Measurements from ENCODE around the gene NDUFB4.

The NDUFB4 gene

DNA sequence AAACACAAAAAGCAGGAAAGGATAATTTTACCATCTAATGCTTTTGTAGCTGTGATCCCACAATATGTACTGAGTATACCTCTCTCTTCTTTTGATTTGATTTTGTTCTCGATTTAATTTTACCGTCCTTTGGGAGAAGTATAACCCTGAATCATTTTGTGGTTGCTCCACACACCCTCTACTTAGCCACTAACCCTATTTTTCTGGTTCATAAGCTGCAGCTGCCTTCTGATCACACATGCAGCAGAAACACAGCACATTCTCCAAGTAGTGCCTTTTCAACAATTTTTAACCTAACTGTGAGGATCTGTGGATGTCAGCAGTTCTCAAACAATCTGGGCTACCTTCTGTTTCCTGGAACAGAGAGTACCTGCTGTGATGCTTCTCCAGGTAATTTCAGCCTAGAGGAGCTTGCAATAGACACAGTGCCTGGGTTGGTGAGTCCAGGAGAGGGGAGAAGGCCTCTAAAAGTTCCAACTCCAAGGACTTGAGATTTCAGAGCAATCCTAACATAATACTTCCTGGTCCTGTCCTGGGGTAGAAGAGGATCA, 45.6 kb downstream of the NDUFB4 start:
- no peak overlapping the region for H3K4me3 Mint-ChIP-seq
- no peaks in the 10 kb centered on the region for H3K27me3 Mint-ChIP-seq
- no peak for DNase-seq
- H3K4me1 Mint-ChIP-seq (ENCODE audit: low read depth) = peaks cover 14% of the 10 kb centered on the region
- no peaks in the 10 kb centered on the region for H3K36me3 Mint-ChIP-seq (ENCODE audit: low read depth)
- H3K27ac Mint-ChIP-seq = no peak overlapping the region
- H3K9me3 Mint-ChIP-seq = peaks cover 2% of the 10 kb centered on the region

DNA sequence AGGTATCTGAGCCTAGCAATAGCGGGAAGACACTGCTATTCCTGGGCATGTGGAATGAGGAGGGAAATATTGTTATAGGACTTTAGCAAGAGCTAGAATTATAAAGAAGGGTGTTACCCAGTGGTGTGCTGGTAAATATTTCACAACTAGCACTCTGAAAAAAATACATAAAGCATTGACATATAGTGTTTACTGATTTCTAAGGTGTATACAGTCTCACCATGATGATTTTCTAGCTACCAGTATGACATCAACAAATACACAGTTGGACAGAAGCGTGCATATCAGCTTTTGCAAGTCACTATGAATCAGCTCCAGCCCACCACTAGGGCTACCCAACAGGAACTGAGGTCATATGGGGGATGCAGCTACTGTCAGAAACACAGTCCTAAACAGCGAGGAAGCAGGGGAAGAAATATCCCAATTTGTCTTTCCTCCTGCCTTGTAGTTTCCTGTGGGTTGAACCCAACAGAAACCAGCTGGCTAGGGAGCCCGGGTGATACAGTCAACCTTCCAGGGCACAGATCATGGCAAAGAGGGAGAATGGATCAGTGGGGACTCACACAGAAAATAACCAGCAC, 46.3 kb downstream of the NDUFB4 start:
- no peak for DNase-seq
- Mint-ChIP-seq H3K27ac (no peak overlapping the region), H3K27me3 (no peaks in the 10 kb centered on the region)

DNA sequence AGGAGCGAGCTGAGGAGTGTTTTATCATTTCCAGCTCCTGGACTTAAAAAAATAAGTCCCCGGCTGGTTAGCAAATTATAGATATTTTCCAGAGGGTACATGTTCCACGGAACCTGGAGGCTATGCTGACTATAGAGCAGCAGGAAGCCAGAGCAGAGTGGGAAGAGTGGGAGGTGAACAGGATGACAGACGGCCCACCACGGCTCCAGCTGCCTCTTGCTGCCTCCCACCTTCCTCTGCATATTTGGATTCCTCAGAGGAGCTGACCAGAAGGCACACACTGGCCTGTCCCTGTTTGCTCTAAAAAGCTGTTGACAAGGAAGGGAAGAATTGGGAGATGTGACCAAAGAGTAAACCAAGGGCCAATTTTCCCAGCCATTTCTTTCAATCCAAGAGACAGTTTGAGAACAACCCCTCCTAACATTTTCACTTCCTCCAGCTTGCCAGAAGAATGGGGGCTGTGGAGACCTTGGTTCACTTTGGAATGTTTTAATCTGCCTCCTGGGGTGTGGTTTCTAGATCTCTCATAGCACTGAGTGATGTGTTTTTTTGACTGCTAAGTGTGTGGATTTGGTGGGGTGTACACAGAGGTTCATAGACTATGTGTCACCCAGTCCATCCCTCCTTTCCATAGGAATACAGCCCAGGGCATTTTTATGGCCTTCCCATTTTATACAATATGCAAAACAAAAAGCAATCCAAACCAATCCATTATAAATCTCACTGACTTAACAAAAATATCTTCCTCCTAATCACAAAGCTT, 49.1 kb downstream of the NDUFB4 start:
- H3K4me3 Mint-ChIP-seq = no peak overlapping the region
- no peaks in the 10 kb centered on the region for H3K27me3 Mint-ChIP-seq
- DNase-seq = no peak

More for the DNA sequence above, 46.3 kb downstream of the NDUFB4 start:
- Mint-ChIP-seq H3K4me1 (ENCODE audit: low read depth) (peaks cover 14% of the 10 kb centered on the region), H3K36me3 (ENCODE audit: low read depth) (no peaks in the 10 kb centered on the region), H3K4me3 (no peak overlapping the region), H3K9me3 (peaks cover 2% of the 10 kb centered on the region)

DNA sequence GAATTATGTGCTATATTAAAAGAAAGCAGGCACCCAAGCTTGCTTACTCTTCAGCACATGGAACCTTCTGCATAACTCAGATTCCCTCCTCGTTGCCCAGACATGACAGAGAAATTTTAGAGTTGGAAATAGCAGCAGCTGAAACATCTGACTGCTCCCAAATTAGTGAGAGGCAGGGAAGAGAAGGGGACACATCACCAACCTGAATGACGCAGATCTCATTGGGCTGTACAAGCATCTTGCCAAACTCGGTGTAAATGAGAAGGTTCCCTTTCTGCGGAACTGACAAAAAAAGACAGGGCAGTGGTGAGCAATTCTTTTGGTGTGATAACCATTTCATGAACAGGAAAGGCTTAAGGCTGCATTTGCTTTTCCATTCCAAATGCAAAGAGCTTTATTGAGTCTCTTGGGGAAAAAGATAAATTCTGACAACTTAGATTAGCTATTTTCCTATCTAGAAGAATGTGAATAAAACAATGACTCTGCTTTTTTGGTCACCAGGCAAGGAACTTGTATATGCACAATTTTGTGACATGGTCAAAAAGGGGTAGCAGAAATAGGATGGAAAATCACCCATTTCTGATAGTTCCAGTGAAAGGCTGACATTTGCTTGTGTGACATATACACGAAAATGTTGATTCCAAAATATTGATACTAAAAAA, 50.8 kb downstream of the NDUFB4 start:
- no peak for DNase-seq
- Mint-ChIP-seq H3K27ac (no peak overlapping the region), H3K36me3 (ENCODE audit: low read depth) (no peaks in the 10 kb centered on the region), H3K27me3 (no peaks in the 10 kb centered on the region), H3K4me1 (ENCODE audit: low read depth) (peaks cover 2% of the 10 kb centered on the region), H3K9me3 (no peaks in the 10 kb centered on the region), H3K4me3 (no peak overlapping the region)

More for the DNA sequence above, 49.1 kb downstream of the NDUFB4 start:
- Mint-ChIP-seq H3K9me3 (no peaks in the 10 kb centered on the region), H3K4me1 (ENCODE audit: low read depth) (peaks cover 8% of the 10 kb centered on the region), H3K36me3 (ENCODE audit: low read depth) (no peaks in the 10 kb centered on the region), H3K27ac (no peak overlapping the region)

DNA sequence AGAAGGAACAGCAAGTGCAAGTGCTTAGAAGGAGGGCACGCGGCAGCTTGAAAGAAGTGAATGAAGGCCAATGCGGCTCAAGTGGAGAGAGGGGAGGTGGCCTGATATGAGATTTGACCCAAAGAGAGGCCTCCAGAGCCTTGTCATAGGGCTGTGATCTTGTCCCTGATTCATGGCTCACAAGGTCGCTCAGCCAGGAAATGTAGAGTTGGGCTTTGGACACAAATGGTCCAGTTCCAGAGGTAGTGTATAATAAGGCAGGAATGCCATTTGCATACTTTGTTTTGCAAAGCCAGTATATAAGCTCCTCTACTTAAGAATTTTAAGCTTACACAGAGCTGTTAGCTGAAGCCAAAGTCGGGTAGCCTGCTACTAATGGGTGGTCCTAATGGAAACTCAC, 52.2 kb downstream of the NDUFB4 start:
- Mint-ChIP-seq H3K27ac (no peak overlapping the region), H3K4me1 (ENCODE audit: low read depth) (no peaks in the 10 kb centered on the region), H3K4me3 (no peak overlapping the region), H3K27me3 (no peaks in the 10 kb centered on the region), H3K36me3 (ENCODE audit: low read depth) (no peaks in the 10 kb centered on the region), H3K9me3 (no peaks in the 10 kb centered on the region)
- DNase-seq = no peak

DNA sequence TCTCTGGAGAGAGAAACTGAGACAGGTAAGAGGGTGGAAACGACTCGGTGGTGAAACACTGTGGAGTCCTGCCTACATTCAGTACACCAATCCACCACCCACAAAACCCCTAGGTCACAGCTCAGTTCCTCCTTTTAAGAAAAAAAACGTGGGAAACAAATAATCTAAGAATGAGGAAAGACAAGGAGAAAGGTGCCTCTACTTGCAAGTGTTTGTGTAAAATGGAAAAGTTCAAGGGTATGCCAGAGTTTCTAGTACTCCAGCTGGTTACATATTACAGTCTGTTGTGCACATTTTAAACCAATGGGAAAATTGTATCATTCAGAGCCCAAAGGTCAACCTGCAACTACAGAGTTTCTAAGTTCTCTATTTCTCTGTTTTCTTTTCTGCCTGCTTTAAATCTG, 53.7 kb downstream of the NDUFB4 start:
- no peak overlapping the region for H3K27ac Mint-ChIP-seq
- H3K4me3 Mint-ChIP-seq = no peak overlapping the region
- no peaks in the 10 kb centered on the region for H3K4me1 Mint-ChIP-seq (ENCODE audit: low read depth)
- no peaks in the 10 kb centered on the region for H3K27me3 Mint-ChIP-seq
- DNase-seq = no peak
- no peaks in the 10 kb centered on the region for H3K9me3 Mint-ChIP-seq
- H3K36me3 Mint-ChIP-seq (ENCODE audit: low read depth) = no peaks in the 10 kb centered on the region

DNA sequence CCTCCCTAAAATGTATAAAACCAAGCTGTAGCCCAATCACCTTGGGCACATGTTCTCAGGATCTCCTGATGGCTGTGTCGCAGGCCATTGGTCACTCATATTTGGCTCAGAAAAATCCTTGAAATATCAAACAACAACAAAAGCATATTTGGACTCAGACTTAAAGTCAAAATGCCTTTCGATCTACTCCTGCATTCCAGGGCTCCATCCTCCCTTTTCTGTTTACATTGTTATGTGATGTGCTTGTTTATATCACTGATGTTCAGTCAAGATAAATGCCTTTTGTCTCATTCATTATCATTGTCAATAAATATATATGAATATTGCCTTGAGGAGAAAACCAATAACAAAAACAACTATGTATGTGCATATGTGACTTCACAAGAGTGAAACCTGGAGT, 54.2 kb downstream of the NDUFB4 start:
- H3K36me3 Mint-ChIP-seq (ENCODE audit: low read depth) = no peaks in the 10 kb centered on the region
- H3K4me1 Mint-ChIP-seq (ENCODE audit: low read depth) = no peaks in the 10 kb centered on the region
- no peak for DNase-seq
- H3K27me3 Mint-ChIP-seq = no peaks in the 10 kb centered on the region
- H3K4me3 Mint-ChIP-seq = no peak overlapping the region
- no peak overlapping the region for H3K27ac Mint-ChIP-seq
- H3K9me3 Mint-ChIP-seq = no peaks in the 10 kb centered on the region

All from activated T-cell treated with anti-CD3 and anti-CD28 coated beads, Interleukin-2, amount 50 U/mL, for 24 hours (primary cell).